NCI-H1092 treated with DMSO at 0.1 percent for 48 hours (cell line): ENCODE measurements around the gene CEMIP2.

Source experiments
- DNase-seq: peaks from one replicate; lab custom pipeline; 2025; lab: John Stamatoyannopoulos, UW

Gene CEMIP2

GRCh38 chr9:71748280-71748743 lies 20.0 kb downstream of the CEMIP2 start:
- no peak for DNase-seq

- no peak for DNase-seq
These were observed 20.7 kb downstream of the CEMIP2 start for GRCh38 chr9:71747576-71747975.

GRCh38 chr9:71746758-71747125 lies 21.6 kb downstream of the CEMIP2 start:
- DNase-seq, result no peak

GRCh38 chr9:71746023-71746757 lies 22.1 kb downstream of the CEMIP2 start:
- no peak for DNase-seq

GRCh38 chr9:71744754-71745521 lies 23.4 kb downstream of the CEMIP2 start:
- no peak for DNase-seq

GRCh38 chr9:71743882-71744281 lies 24.4 kb downstream of the CEMIP2 start:
- no peak for DNase-seq

- DNase-seq, result no peak
These were observed 25.1 kb downstream of the CEMIP2 start for GRCh38 chr9:71743217-71743705.

- no peak for DNase-seq
These were observed 25.6 kb downstream of the CEMIP2 start for GRCh38 chr9:71742703-71743102.

GRCh38 chr9:71741926-71742648 lies 26.2 kb downstream of the CEMIP2 start:
- DNase-seq, result no peak

- no peak for DNase-seq
These were observed 28.1 kb downstream of the CEMIP2 start for GRCh38 chr9:71740199-71740598.

- DNase-seq, result no peak
These were observed 30.9 kb downstream of the CEMIP2 start for GRCh38 chr9:71737455-71737854.

GRCh38 chr9:71736236-71736635 lies 32.1 kb downstream of the CEMIP2 start:
- DNase-seq, result no peak

GRCh38 chr9:71734950-71735349 lies 33.4 kb downstream of the CEMIP2 start:
- DNase-seq, result no peak

GRCh38 chr9:71733176-71733575 lies 35.1 kb downstream of the CEMIP2 start:
- no peak for DNase-seq

GRCh38 chr9:71729816-71730526 lies 38.3 kb downstream of the CEMIP2 start:
- no peak for DNase-seq

- DNase-seq, result no peak
These were observed 41.6 kb downstream of the CEMIP2 start for GRCh38 chr9:71726723-71727122.

- DNase-seq, result no peak
These were observed 42.5 kb downstream of the CEMIP2 start for GRCh38 chr9:71725590-71726338.

GRCh38 chr9:71721855-71722254 lies 46.5 kb downstream of the CEMIP2 start:
- DNase-seq, result no peak

GRCh38 chr9:71719562-71719961 lies 48.8 kb downstream of the CEMIP2 start:
- no peak for DNase-seq

GRCh38 chr9:71719088-71719487 lies 49.2 kb downstream of the CEMIP2 start:
- DNase-seq, result no peak
